Liver (tissue), 9 donors: Measurements from ENCODE around the gene PSMG1. TPM values are rescaled to one million over a fixed set of nuclear protein-coding genes. Genes with fewer than 3 reads are reported as not detected.

ENCODE experiments used
- DNase-seq: peaks from one replicate; pipeline ENCODE4 v3.0.0-alpha.2; 2017; ENCODE audit warnings: low spot score
- H3K27ac ChIP-seq, 2 donors: one replicate each; pipeline ENCODE4 v1.7.0; 2013; ENCODE audit warnings: inconsistent platforms in 2 of 2, low read length in 2 of 2, control low read depth in 1 of 2, low read depth in 1 of 2, mild to moderate bottlenecking in 1 of 2
- H3K27me3 ChIP-seq, 4 donors: one replicate each; pipeline versions ENCODE4 v1.6.1 to v1.7.0; 2013; ENCODE audit warnings: low read length in 3 of 4, inconsistent platforms in 1 of 4, mild to moderate bottlenecking in 1 of 4, moderate library complexity in 1 of 4; ENCODE audit not compliant: control insufficient read depth in 4 of 4, insufficient read depth in 4 of 4
- H3K36me3 ChIP-seq, 4 donors: one replicate each; pipeline versions ENCODE4 v1.6.1 to v1.7.0; 2013; ENCODE audit warnings: low read length in 3 of 4, mild to moderate bottlenecking in 3 of 4, low read depth in 1 of 4, moderate library complexity in 1 of 4; ENCODE audit not compliant: control insufficient read depth in 4 of 4, insufficient read depth in 3 of 4
- H3K4me1 ChIP-seq, 4 donors: one replicate each; pipeline versions ENCODE4 v1.6.1 to v1.7.0; 2013; ENCODE audit warnings: low read length in 3 of 4, mild to moderate bottlenecking in 3 of 4, moderate library complexity in 1 of 4; ENCODE audit not compliant: control insufficient read depth in 4 of 4, insufficient read depth in 4 of 4
- H3K4me3 ChIP-seq, 3 donors: one replicate each; pipeline versions ENCODE4 v1.6.1 to v1.7.0; 2013; ENCODE audit warnings: low read length in 3 of 3, control low read depth in 1 of 3, low read depth in 1 of 3, mild to moderate bottlenecking in 1 of 3
- H3K9ac ChIP-seq, 2 donors: one replicate each; pipeline ENCODE4 v1.7.0; 2013; ENCODE audit warnings: low read length in 2 of 2, mild to moderate bottlenecking in 2 of 2, moderate library complexity in 2 of 2, control low read depth in 1 of 2, low read depth in 1 of 2
- H3K9me3 ChIP-seq, 4 donors: one replicate each; pipeline versions ENCODE4 v1.6.1 to v1.7.0; 2013; ENCODE audit warnings: low read length in 3 of 4; ENCODE audit not compliant: control insufficient read depth in 4 of 4
- EGR1 ChIP-seq, 2 donors: IDR thresholded peaks; 2 replicates each; pipeline ENCODE4 v1.6.1; 2016 to 2018; ENCODE audit warnings: antibody characterized with exemption in 2 of 2, low read depth in 2 of 2
- FOXA1 ChIP-seq: IDR thresholded peaks from 2 replicates; pipeline ENCODE4 v1.6.1; 2016; ENCODE audit warnings: antibody characterized with exemption
- FOXA2 ChIP-seq: IDR thresholded peaks from 2 replicates; pipeline ENCODE4 v1.6.1; 2016; ENCODE audit warnings: antibody characterized with exemption
- GABPA ChIP-seq, 2 donors: IDR thresholded peaks in 1 of 2; conservative IDR thresholded peaks in 1 of 2; 2 replicates each; pipeline ENCODE4 v1.6.1; 2016; ENCODE audit warnings: antibody characterized with exemption in 2 of 2, mild to moderate bottlenecking in 1 of 2, moderate library complexity in 1 of 2
- HNF4G ChIP-seq: IDR thresholded peaks from 2 replicates; pipeline ENCODE4 v1.6.1; 2016; ENCODE audit warnings: antibody characterized with exemption
- JUND ChIP-seq, 2 donors: IDR thresholded peaks; 2 replicates each; pipeline ENCODE4 v1.6.1; 2016; ENCODE audit warnings: antibody characterized with exemption in 2 of 2
- NR2F2 ChIP-seq: IDR thresholded peaks from 2 replicates; pipeline ENCODE4 v1.6.1; 2016; ENCODE audit warnings: antibody characterized with exemption
- RAD21 ChIP-seq, 2 donors: IDR thresholded peaks; 2 replicates each; pipeline ENCODE4 v1.6.1; 2016; ENCODE audit warnings: antibody characterized with exemption in 2 of 2, mild to moderate bottlenecking in 2 of 2
- RXRA ChIP-seq, 2 donors: IDR thresholded peaks; 2 replicates each; pipeline ENCODE4 v1.6.1; 2017 to 2018; ENCODE audit warnings: antibody characterized with exemption in 2 of 2, mild to moderate bottlenecking in 1 of 2
- SP1 ChIP-seq: IDR thresholded peaks from 2 replicates; pipeline ENCODE4 v1.6.1; 2018; ENCODE audit warnings: antibody characterized with exemption, mild to moderate bottlenecking
- TAF1 ChIP-seq: conservative IDR thresholded peaks from 2 replicates; pipeline ENCODE4 v1.6.1; 2016; ENCODE audit warnings: antibody characterized with exemption, mild to moderate bottlenecking
- WGBS: extraction: QIAGEN DNeasy Blood & Tissue Kit; methylation state at CpG from one replicate; pipeline ENCODE4 v1.1.7; 2013; 5-methylcytosine and 5-hydroxymethylcytosine counted together
- polyA plus RNA-seq, 2 donors: library from polyadenylated mRNA; stranded (reverse) in 1 of 2; unstranded in 1 of 2; fragments of 200-250 nt in 1 of 2; fragments of >200 nt in 1 of 2; fragmentation: Nextera tagmentation in 1 of 2; extraction: Ambion mirVana in 1 of 2; gene quantifications; one replicate each; pipeline versions ENCODE4 v1.2.1 to v1.2.3, GENCODE V29; 2013 to 2015
- total RNA-seq, 2 donors: library from RNA; depleted of rRNA; stranded (reverse); fragments of >200 nt; gene quantifications; one replicate each; pipeline ENCODE4 v1.2.3, GENCODE V29; 2014
- TF ChIP-seq, protein P1 (sequence below): IDR thresholded peaks from 2 replicates; pipeline ENCODE4 v1.6.1; 2016; ENCODE audit warnings: antibody characterized with exemption
- TF ChIP-seq, protein P2 (sequence below): IDR thresholded peaks from 2 replicates; pipeline ENCODE4 v1.6.1; 2016; ENCODE audit warnings: antibody characterized with exemption
- TF ChIP-seq, protein P3 (sequence below): IDR thresholded peaks from 2 replicates; pipeline ENCODE4 v1.6.1; 2016; ENCODE audit warnings: antibody characterized with exemption
- TF ChIP-seq, protein P4 (sequence below): IDR thresholded peaks from 2 replicates; pipeline ENCODE4 v1.6.1; 2016; ENCODE audit warnings: antibody characterized with exemption, mild to moderate bottlenecking
- donor health status: healthy.
- donor health status: healthy.
- donor health status: healthy.
- donor health status: healthy.
- donor health status: healthy.

The PSMG1 gene
- total and polyA plus RNA-seq, 4 donors = 23.9 to 32.3 (median 30.7) TPM

DNA sequence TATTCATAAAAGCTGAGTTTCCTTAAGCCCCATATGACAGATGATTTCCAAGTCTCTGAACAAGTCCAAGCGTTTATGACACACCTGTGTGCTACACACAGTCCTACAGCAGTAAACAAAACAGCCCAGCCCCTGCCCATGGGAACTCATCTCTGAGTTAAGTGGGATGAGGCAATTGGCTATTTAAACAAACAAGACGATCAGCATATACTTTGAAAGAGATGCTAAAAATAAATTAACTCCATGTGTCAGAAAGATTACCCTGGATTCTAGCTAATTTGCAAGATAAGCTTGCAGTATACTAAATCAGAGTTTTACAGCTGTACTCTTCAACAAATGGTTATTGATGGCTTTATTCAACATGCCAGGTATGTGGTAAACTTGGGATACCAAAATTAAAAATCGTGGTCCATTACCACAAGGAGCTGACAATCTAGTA lies 7.0 kb downstream of the PSMG1 start:
- TF ChIP-seq GABPA (IDR thresholded peaks at IDR 0.05 in 1 of 2, conservative IDR thresholded peaks at IDR 0.05 in 1 of 2) (no peak), JUND (IDR thresholded peaks at IDR 0.05) (no peak), SP1 (no peak), RAD21 (IDR thresholded peaks at IDR 0.05) (no peak), TAF1 (no peak), NR2F2 (no peak), RXRA (IDR thresholded peaks at IDR 0.05) (no peak), FOXA2 (no peak)
- TF ChIP-seq, protein P1, sequence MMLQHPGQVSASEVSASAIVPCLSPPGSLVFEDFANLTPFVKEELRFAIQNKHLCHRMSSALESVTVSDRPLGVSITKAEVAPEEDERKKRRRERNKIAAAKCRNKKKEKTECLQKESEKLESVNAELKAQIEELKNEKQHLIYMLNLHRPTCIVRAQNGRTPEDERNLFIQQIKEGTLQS = no peak
- TF ChIP-seq, protein P2, sequence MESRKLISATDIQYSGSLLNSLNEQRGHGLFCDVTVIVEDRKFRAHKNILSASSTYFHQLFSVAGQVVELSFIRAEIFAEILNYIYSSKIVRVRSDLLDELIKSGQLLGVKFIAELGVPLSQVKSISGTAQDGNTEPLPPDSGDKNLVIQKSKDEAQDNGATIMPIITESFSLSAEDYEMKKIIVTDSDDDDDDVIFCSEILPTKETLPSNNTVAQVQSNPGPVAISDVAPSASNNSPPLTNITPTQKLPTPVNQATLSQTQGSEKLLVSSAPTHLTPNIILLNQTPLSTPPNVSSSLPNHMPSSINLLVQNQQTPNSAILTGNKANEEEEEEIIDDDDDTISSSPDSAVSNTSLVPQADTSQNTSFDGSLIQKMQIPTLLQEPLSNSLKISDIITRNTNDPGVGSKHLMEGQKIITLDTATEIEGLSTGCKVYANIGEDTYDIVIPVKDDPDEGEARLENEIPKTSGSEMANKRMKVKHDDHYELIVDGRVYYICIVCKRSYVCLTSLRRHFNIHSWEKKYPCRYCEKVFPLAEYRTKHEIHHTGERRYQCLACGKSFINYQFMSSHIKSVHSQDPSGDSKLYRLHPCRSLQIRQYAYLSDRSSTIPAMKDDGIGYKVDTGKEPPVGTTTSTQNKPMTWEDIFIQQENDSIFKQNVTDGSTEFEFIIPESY = no peak
- Histone ChIP-seq H3K9me3 (no peaks in the 10 kb centered on the region), H3K36me3 (peaks cover 6 to 13% (median 10%) of the 10 kb centered on the region in 4 donors), H3K4me3 (no peak overlapping the region), H3K9ac (no peak overlapping the region), H3K4me1 (no peaks in the 10 kb centered on the region), H3K27ac (no peak overlapping the region), H3K27me3 (no peaks in the 10 kb centered on the region)
- 38% methylated on average over 3 of the region's 3 CpGs for WGBS
- no peak for DNase-seq

DNA sequence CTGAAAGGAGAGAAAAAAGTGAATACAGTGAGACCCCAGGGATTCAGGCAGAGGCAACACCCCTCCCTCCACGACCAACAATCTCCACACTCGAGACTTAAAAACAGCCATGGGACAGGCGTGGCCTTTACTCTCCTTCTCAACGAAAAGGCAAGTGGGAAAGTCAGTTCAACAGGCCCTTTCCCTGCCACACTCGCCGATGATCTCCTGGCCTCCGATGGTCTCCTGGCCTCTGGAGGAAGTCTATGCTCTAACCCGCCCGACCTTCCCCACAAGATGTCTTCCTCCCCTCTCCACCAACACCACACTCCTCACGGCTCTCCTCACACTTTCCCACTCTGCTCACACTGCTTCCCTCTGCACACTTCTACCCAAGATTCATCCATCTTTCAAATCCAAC lies 7.6 kb downstream of the PSMG1 start:
- Histone ChIP-seq H3K4me1 (no peaks in the 10 kb centered on the region), H3K27me3 (no peaks in the 10 kb centered on the region), H3K9ac (no peak overlapping the region), H3K27ac (no peak overlapping the region), H3K9me3 (no peaks in the 10 kb centered on the region), H3K4me3 (no peak overlapping the region), H3K36me3 (peaks cover 7 to 16% (median 11%) of the 10 kb centered on the region in 4 donors)
- DNase-seq = no peak
- 86% methylated on average over 10 of the region's 10 CpGs for WGBS
- TF ChIP-seq RAD21 (IDR thresholded peaks at IDR 0.05) (no peak), SP1 (no peak), GABPA (IDR thresholded peaks at IDR 0.05 in 1 of 2, conservative IDR thresholded peaks at IDR 0.05 in 1 of 2) (no peak), TAF1 (no peak), EGR1 (IDR thresholded peaks at IDR 0.05; ENCODE audit: low read depth in 2 of 2) (no peak), RXRA (IDR thresholded peaks at IDR 0.05) (no peak), NR2F2 (no peak), FOXA1 (no peak), HNF4G (no peak)
- TF ChIP-seq, protein P3, sequence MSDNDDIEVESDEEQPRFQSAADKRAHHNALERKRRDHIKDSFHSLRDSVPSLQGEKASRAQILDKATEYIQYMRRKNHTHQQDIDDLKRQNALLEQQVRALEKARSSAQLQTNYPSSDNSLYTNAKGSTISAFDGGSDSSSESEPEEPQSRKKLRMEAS = no peak
- TF ChIP-seq, protein P2 = no peak
- TF ChIP-seq, protein P1 = no peak
- TF ChIP-seq, protein P4, sequence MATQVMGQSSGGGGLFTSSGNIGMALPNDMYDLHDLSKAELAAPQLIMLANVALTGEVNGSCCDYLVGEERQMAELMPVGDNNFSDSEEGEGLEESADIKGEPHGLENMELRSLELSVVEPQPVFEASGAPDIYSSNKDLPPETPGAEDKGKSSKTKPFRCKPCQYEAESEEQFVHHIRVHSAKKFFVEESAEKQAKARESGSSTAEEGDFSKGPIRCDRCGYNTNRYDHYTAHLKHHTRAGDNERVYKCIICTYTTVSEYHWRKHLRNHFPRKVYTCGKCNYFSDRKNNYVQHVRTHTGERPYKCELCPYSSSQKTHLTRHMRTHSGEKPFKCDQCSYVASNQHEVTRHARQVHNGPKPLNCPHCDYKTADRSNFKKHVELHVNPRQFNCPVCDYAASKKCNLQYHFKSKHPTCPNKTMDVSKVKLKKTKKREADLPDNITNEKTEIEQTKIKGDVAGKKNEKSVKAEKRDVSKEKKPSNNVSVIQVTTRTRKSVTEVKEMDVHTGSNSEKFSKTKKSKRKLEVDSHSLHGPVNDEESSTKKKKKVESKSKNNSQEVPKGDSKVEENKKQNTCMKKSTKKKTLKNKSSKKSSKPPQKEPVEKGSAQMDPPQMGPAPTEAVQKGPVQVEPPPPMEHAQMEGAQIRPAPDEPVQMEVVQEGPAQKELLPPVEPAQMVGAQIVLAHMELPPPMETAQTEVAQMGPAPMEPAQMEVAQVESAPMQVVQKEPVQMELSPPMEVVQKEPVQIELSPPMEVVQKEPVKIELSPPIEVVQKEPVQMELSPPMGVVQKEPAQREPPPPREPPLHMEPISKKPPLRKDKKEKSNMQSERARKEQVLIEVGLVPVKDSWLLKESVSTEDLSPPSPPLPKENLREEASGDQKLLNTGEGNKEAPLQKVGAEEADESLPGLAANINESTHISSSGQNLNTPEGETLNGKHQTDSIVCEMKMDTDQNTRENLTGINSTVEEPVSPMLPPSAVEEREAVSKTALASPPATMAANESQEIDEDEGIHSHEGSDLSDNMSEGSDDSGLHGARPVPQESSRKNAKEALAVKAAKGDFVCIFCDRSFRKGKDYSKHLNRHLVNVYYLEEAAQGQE = no peak
